ENCODE measurements around the gene EPN2.

GRCh38 chr17:19263641-19264051, 26.5 kb downstream of the EPN2 start:
- TF ChIP-seq GATA2 (IDR thresholded peaks at IDR 0.05; ENCODE audit: low read depth, low read length): no peak
- no peak for TF ChIP-seq GATA3 (IDR thresholded peaks at IDR 0.05; ENCODE audit: low read depth, low read length)
